Left lung (tissue), 10 donors: Measurements from ENCODE around the gene CACNA1C. TPM values are rescaled to one million over a fixed set of nuclear protein-coding genes. Genes with fewer than 3 reads are reported as not detected.
A peak's percentile ranks its signal among the peaks of the same experiment; 100 is the strongest.

ENCODE experiments used
- ATAC-seq: fragments of 200-7000 bp; cut with Tn5 transposase; one replicate; pipeline ENCODE4 v1.9.1; 2020; ENCODE audit warnings: moderate library complexity
- DNase-seq, 4 donors: peaks; one replicate each; pipeline ENCODE4 v3.0.0-alpha.2; 2013 to 2020
- H3K27ac ChIP-seq, 2 donors: fragments of 200-600 bp; sonication (generic) in 1 of 2; one replicate each; pipeline versions ENCODE4 v1.5.0 to v1.8.0; 2020 to 2021
- H3K27me3 ChIP-seq, 2 donors: fragments of 200-600 bp; sonication (generic) in 1 of 2; one replicate each; pipeline versions ENCODE4 v1.5.0 to v1.8.0; 2020 to 2021
- H3K36me3 ChIP-seq, 2 donors: fragments of 200-600 bp; sonication (generic) in 1 of 2; one replicate each; pipeline versions ENCODE4 v1.5.0 to v1.8.0; 2020 to 2021
- H3K4me1 ChIP-seq, 2 donors: fragments of 200-600 bp; one replicate each; pipeline ENCODE4 v1.8.0; 2021
- H3K4me3 ChIP-seq, 2 donors: fragments of 200-600 bp; sonication (generic) in 1 of 2; one replicate each; pipeline versions ENCODE4 v1.5.0 to v1.8.0; 2020 to 2021; ENCODE audit warnings: mild to moderate bottlenecking in 1 of 2
- H3K9me3 ChIP-seq, 2 donors: fragments of 200-600 bp; sonication (generic) in 1 of 2; one replicate each; pipeline versions ENCODE4 v1.5.0 to v1.8.0; 2020 to 2021
- intact Hi-C, 2 donors: fragments of 100-400 bp; cut with DNase I; formaldehyde crosslinking; loops; one replicate each; pipeline versions ENCODE4 v1.11.2 to v1.14.2; 2022
- polyA plus RNA-seq, 6 donors: library from polyadenylated mRNA; unstranded; fragments of 120-200 nt; gene quantifications; one replicate each; pipeline ENCODE4 v1.2.1, GENCODE V29; 2013; ENCODE audit not compliant: insufficient read length in 6 of 6
- total RNA-seq, 2 donors: library from RNA; stranded (reverse); fragmentation: NEBNext Ultra II Directional; extraction: Animal tissue kit (Norgen Biotek cat#: 25700); gene quantifications; one replicate each; pipeline ENCODE4 v1.2.1, GENCODE V29; 2021
- TF ChIP-seq, protein P1 (sequence below), 2 donors: fragments of 200-600 bp; sonication (generic) in 1 of 2; IDR thresholded peaks; one replicate each; pipeline versions ENCODE4 v1.5.0 to v1.8.0; 2021; ENCODE audit warnings: antibody characterized with exemption in 2 of 2
- donor health status: DM: no; HTN: yes; CAD: no.
- donor health status: DM: no; HTN: no; CAD: no.

Gene CACNA1C
- total and polyA plus RNA-seq, 8 donors, result 11.9 to 21.9 (median 14.2) TPM

DNA sequence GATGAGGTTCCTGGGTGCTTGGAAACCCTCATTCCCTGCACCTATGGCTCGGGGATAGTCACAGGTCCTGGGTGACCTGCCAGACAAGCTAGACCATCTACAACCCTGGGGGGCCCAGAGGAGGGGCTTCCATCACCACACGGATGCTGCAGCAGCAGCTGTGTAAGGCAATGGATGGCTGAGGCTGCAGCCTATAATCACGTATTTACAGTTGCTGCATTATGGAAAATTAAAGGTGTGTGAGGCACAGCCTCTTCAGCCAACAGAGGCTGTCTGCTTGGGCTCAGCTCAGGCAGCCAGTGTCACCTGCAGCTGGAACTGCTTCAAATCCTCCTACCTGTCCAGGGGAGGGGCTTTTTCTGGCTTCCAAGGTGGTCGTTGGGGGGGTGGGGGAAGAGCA, 268.1 kb downstream of the CACNA1C start:
- no peaks in the 10 kb centered on the region for H3K36me3 ChIP-seq
- ATAC-seq, result no peak
- no peak overlapping the region for H3K4me3 ChIP-seq
- H3K9me3 ChIP-seq, result no peaks in the 10 kb centered on the region
- H3K27ac ChIP-seq, result no peak overlapping the region
- TF ChIP-seq, protein P1, sequence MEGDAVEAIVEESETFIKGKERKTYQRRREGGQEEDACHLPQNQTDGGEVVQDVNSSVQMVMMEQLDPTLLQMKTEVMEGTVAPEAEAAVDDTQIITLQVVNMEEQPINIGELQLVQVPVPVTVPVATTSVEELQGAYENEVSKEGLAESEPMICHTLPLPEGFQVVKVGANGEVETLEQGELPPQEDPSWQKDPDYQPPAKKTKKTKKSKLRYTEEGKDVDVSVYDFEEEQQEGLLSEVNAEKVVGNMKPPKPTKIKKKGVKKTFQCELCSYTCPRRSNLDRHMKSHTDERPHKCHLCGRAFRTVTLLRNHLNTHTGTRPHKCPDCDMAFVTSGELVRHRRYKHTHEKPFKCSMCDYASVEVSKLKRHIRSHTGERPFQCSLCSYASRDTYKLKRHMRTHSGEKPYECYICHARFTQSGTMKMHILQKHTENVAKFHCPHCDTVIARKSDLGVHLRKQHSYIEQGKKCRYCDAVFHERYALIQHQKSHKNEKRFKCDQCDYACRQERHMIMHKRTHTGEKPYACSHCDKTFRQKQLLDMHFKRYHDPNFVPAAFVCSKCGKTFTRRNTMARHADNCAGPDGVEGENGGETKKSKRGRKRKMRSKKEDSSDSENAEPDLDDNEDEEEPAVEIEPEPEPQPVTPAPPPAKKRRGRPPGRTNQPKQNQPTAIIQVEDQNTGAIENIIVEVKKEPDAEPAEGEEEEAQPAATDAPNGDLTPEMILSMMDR (IDR thresholded peaks at IDR 0.05), result no peak
- peaks cover 2 to 23% of the 10 kb centered on the region in 2 donors for H3K4me1 ChIP-seq
- DNase-seq, result no peak
- intact Hi-C loops, result no loop called here
- peaks cover 0 to 28% of the 10 kb centered on the region in 2 donors for H3K27me3 ChIP-seq

- TF ChIP-seq, protein P1 (IDR thresholded peaks at IDR 0.05), result no peak
- H3K36me3 ChIP-seq, result no peaks in the 10 kb centered on the region
- H3K27ac ChIP-seq, result no peak overlapping the region
- ATAC-seq (no peak), DNase-seq (no peak)
- H3K9me3 ChIP-seq, result no peaks in the 10 kb centered on the region
- intact Hi-C loops, result no loop called here
- peaks cover 2 to 23% of the 10 kb centered on the region in 2 donors for H3K4me1 ChIP-seq
- H3K4me3 ChIP-seq, result no peak overlapping the region
- peaks cover 0 to 30% of the 10 kb centered on the region in 2 donors for H3K27me3 ChIP-seq
Measured at GRCh38 chr12:2322554-2323120, 269.9 kb downstream of the CACNA1C start.

- TF ChIP-seq, protein P1 (IDR thresholded peaks at IDR 0.05), result no peak
- no peak for DNase-seq
- Histone ChIP-seq H3K36me3 (no peaks in the 10 kb centered on the region), H3K4me3 (no peak overlapping the region), H3K27ac (peak overlapping the region in 1 of 2 donors; percentile 13), H3K9me3 (no peaks in the 10 kb centered on the region), H3K4me1 (peaks cover 0 to 23% of the 10 kb centered on the region in 2 donors), H3K27me3 (peaks cover 0 to 30% of the 10 kb centered on the region in 2 donors)
- intact Hi-C loops, result no loop called here
- ATAC-seq, result peak; percentile 61
Measured at GRCh38 chr12:2323532-2324255, 270.9 kb downstream of the CACNA1C start.

- Histone ChIP-seq H3K36me3 (no peaks in the 10 kb centered on the region), H3K27ac (no peak overlapping the region), H3K27me3 (peaks cover 0 to 30% of the 10 kb centered on the region in 2 donors), H3K4me3 (no peak overlapping the region), H3K9me3 (no peaks in the 10 kb centered on the region), H3K4me1 (peaks cover 0 to 23% of the 10 kb centered on the region in 2 donors)
- ATAC-seq (no peak), DNase-seq (no peak)
- intact Hi-C loops, result no loop called here
- TF ChIP-seq, protein P1 (IDR thresholded peaks at IDR 0.05), result no peak
Measured at GRCh38 chr12:2324387-2324786, 271.6 kb downstream of the CACNA1C start.

DNA sequence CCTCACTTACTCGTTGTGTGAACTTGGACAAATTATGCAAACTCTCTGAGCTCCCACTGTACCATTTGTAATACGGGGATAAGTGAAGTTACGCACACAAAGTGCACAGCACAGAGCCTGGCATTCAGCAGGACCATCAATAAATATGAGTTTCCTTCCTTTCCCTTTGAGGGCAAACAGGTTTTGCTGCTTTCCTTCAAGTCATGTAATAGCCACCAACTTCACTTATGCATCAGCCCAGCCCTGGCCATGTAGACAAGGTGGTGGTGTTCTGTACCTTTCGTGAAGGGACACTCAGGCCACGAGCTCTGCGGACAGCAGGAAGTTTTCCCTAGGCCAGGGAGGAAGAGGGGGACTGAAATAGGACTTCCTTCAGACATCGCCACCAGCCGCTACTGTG, 272.7 kb downstream of the CACNA1C start:
- intact Hi-C loops, result no loop called here
- H3K4me3 ChIP-seq, result no peak overlapping the region
- H3K27me3 ChIP-seq, result peaks cover 0 to 30% of the 10 kb centered on the region in 2 donors
- no peaks in the 10 kb centered on the region for H3K36me3 ChIP-seq
- H3K4me1 ChIP-seq, result peaks cover 0 to 23% of the 10 kb centered on the region in 2 donors
- TF ChIP-seq, protein P1 (IDR thresholded peaks at IDR 0.05), result no peak
- H3K9me3 ChIP-seq, result no peaks in the 10 kb centered on the region
- DNase-seq, result no peak
- H3K27ac ChIP-seq, result no peak overlapping the region
- ATAC-seq, result no peak
